Measurements from ENCODE around the gene GPC3.

- TF ChIP-seq, protein P1, sequence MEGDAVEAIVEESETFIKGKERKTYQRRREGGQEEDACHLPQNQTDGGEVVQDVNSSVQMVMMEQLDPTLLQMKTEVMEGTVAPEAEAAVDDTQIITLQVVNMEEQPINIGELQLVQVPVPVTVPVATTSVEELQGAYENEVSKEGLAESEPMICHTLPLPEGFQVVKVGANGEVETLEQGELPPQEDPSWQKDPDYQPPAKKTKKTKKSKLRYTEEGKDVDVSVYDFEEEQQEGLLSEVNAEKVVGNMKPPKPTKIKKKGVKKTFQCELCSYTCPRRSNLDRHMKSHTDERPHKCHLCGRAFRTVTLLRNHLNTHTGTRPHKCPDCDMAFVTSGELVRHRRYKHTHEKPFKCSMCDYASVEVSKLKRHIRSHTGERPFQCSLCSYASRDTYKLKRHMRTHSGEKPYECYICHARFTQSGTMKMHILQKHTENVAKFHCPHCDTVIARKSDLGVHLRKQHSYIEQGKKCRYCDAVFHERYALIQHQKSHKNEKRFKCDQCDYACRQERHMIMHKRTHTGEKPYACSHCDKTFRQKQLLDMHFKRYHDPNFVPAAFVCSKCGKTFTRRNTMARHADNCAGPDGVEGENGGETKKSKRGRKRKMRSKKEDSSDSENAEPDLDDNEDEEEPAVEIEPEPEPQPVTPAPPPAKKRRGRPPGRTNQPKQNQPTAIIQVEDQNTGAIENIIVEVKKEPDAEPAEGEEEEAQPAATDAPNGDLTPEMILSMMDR (conservative IDR thresholded peaks at IDR 0.05): no peak
- TF ChIP-seq EZH2 (IDR thresholded peaks at IDR 0.05; ENCODE audit: low read depth): no peak
Measured at GRCh38 chrX:133587071-133587470, 398.3 kb downstream of the GPC3 start.
